AG10803 (cell line): ENCODE results near the gene YKT6.

Source experiments
- DNase-seq: peaks from one replicate; pipeline ENCODE4 v3.0.0; 2010; ENCODE audit warnings: low read depth
- H3K4me3 ChIP-seq: 2 replicates; pipeline ENCODE4 v1.5.1; 2011; ENCODE audit warnings: mild to moderate bottlenecking, low read length, control low read depth
- TF ChIP-seq, protein P1 (sequence below): conservative IDR thresholded peaks from 2 replicates; pipeline ENCODE4 v1.5.1; 2011; ENCODE audit warnings: mild to moderate bottlenecking, low read length, control low read depth, inconsistent platforms

Gene YKT6

GRCh38 chr7:44183386-44183785 lies 17.4 kb upstream of the YKT6 start:
- H3K4me3 ChIP-seq = no peak overlapping the region
- TF ChIP-seq, protein P1, sequence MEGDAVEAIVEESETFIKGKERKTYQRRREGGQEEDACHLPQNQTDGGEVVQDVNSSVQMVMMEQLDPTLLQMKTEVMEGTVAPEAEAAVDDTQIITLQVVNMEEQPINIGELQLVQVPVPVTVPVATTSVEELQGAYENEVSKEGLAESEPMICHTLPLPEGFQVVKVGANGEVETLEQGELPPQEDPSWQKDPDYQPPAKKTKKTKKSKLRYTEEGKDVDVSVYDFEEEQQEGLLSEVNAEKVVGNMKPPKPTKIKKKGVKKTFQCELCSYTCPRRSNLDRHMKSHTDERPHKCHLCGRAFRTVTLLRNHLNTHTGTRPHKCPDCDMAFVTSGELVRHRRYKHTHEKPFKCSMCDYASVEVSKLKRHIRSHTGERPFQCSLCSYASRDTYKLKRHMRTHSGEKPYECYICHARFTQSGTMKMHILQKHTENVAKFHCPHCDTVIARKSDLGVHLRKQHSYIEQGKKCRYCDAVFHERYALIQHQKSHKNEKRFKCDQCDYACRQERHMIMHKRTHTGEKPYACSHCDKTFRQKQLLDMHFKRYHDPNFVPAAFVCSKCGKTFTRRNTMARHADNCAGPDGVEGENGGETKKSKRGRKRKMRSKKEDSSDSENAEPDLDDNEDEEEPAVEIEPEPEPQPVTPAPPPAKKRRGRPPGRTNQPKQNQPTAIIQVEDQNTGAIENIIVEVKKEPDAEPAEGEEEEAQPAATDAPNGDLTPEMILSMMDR = no peak

DNA sequence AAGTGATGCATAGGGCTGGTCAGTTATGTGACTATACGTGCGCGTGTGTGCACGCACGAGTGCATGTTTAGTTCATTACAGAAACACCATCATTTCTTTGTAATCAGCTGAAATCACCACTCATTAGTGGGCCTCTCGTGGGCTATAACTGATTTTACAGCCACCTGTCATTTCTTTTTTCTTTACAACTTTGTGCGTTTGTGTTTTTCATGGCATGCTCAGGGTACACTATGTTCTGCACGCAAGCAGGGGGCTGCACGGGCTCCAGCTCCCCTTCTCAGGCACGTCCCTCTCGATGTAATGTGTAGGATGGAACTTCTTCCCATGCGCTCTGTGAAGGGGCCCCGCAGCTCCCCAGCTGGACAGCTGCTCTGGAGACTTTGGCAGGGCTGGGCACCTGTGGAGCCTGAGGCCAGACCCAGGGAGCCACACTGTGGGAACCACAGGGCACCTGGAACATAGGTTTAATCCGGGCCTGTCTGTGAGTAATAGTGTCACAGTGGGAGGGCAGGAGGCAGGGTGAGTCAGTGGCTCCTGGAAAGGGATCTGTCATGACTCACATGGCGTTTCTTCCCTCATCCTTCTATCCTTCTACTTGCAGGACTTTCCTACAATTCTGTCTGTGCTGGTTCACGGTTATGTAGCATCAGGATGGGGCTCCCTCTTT lies 16.4 kb upstream of the YKT6 start:
- peak; percentile 70 for DNase-seq
- H3K4me3 ChIP-seq = no peak overlapping the region
- TF ChIP-seq, protein P1 = no peak

More at GRCh38 chr7:44183386-44183785, 17.4 kb upstream of the YKT6 start:
- DNase-seq = no peak

DNA sequence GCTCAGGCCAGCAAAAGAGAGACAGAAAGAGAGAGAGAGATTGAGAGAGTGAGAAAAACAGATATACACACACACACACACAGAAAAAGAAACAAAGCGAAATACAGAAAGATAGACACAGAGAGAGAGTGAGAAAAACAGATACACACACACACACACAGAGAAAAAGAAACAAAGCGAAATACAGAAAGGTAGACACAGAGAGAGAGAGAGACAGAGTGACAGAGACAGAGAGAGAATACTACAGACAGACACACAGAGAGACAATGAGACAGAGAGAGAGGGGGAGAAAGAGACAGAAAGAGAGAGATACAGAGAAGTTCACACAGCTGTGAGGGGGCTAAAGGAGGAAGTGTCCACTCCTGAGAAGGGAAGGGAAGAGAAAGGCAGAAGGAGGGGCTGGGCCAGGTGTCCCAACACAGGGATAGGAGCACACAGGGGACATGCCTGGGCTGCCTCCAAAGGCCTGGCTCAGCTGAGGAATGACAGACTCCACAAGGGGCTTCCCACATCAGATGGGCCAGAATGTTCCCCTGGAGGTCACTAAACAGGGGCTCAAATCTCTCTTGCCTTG lies 15.8 kb upstream of the YKT6 start:
- DNase-seq = no peak
- TF ChIP-seq, protein P1 = no peak
- H3K4me3 ChIP-seq = no peak overlapping the region

DNA sequence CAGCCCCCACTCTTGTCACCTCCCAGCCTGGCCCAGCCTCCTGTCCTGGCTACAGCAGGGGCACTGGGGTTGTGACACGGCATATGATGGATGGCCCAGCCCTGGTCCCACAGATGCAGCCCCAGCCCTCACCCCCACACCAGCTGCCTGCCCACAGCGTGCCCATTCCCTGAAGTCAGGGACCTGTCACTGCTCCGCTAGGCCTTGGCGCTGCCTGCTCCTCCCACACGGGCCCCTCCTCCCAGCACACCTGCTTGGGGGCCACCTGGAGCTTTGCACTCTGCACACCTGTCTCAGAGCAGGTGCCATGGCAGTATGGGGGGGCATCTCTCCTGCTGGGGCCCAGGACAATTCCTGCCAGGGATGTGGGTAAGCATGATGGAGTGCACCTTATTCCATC lies 15.0 kb upstream of the YKT6 start:
- no peak for DNase-seq
- H3K4me3 ChIP-seq = no peak overlapping the region
- TF ChIP-seq, protein P1 = no peak

DNA sequence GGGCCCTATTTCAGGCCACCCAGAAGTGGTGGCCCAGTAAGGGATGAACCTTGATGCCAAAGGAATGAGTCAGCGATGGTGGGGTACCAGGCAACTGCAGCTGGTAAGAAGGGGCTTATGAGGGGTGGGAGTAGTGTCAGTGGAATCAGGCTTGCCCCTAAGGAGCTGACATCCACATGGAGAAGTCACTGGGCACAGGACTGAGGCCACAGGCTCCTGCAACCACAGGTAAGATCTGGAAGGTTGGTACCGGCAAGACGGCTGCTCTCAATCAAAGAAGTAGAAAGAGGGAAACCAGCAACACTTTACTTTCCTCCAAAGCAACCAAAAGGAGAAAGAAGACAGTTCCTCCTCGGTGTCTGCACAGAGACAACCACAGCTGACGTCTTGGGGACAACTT lies 14.0 kb upstream of the YKT6 start:
- H3K4me3 ChIP-seq = no peak overlapping the region
- TF ChIP-seq, protein P1 = no peak
- no peak for DNase-seq

DNA sequence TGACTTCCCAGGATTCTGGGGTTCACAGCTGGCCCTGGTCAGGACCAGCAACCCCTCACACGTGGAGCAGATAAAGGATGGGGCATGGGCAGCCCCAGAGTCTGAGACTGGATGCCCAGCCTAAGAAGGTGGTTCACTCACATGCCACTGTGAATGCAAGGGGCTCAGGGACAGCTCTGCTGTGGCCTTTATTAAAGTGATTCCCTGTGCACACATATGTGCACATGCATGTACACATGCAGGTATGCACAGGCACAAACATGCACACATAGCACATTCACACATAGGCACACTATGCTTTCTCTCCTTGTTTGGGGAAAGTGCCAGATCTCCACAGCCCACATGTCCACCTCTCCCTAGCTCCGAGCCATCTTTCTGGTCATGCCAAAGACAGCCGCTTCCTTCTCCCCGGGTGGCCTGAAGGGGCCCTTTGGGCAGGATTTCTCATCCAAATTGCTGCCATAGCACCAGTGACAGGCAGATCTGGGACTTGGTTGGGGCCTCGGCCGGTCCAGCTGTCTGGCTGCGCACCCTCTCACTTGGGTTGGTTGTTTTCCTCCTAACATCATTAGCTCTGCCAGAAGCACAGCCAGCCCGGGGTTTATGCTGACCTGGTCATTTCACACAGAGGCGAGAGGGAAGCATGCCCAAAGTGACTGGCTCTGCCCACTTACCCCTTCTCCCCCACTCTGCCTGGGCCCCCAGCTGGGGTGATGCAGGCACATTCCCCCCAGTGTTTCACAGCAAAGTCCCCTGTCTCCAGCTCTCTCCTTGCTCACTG lies 13.0 kb upstream of the YKT6 start:
- H3K4me3 ChIP-seq = no peak overlapping the region
- DNase-seq = no peak
- TF ChIP-seq, protein P1 = no peak
